ENCODE data around the gene RSU1.

DNA sequence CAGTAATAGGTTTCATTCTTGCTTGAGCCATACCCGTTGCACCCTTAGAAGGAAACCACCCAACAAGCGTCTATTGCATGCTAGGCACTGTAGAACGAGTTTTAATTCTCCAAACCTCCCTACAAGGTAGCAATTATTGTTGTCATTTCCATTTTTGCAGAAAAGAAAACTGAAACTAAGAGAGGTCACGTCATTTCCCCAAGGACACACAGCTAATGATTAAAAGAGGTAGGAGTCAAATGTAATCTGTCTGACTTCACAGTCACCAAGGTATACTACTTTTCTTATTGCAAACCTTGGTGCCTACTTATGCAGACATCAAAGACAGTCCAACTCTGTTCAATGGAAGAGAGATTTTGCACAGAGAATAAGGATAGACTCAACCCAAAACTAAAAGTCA, 246.5 kb downstream of the RSU1 start:
- TF ChIP-seq, protein P1, sequence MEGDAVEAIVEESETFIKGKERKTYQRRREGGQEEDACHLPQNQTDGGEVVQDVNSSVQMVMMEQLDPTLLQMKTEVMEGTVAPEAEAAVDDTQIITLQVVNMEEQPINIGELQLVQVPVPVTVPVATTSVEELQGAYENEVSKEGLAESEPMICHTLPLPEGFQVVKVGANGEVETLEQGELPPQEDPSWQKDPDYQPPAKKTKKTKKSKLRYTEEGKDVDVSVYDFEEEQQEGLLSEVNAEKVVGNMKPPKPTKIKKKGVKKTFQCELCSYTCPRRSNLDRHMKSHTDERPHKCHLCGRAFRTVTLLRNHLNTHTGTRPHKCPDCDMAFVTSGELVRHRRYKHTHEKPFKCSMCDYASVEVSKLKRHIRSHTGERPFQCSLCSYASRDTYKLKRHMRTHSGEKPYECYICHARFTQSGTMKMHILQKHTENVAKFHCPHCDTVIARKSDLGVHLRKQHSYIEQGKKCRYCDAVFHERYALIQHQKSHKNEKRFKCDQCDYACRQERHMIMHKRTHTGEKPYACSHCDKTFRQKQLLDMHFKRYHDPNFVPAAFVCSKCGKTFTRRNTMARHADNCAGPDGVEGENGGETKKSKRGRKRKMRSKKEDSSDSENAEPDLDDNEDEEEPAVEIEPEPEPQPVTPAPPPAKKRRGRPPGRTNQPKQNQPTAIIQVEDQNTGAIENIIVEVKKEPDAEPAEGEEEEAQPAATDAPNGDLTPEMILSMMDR (optimal IDR thresholded peaks at IDR 0.05 in 1 of 3, IDR thresholded peaks at IDR 0.05 in 1 of 3, conservative IDR thresholded peaks at IDR 0.05 in 1 of 3; ENCODE audit: extremely low read depth in 1 of 3, insufficient read depth in 2 of 3, low read length in 3 of 3) = no peak
- no peak for TF ChIP-seq EZH2 (IDR thresholded peaks at IDR 0.05; ENCODE audit: low read length)
